ENCODE results near the gene MORN4.

DNA sequence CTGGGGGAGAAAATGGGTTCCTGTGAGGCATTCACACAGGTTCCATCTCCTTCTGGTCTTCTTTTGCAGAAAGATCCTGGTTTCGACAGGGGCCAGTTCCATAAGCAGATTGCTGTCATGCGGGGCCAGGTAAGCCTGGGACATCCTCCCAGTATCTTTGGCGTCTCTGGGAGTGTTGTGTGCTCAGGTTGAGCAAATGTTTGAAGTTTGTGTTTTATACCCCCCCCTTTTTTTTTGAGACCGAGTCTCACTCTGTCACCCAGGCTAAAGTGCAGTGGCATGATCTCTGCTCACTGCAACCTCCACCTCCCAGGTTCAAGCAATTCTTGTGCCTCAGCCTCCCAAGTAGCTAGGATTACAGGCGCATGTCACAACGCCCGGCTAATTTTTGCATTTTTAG lies 33.7 kb upstream of the MORN4 start:
- TF ChIP-seq, protein P1, sequence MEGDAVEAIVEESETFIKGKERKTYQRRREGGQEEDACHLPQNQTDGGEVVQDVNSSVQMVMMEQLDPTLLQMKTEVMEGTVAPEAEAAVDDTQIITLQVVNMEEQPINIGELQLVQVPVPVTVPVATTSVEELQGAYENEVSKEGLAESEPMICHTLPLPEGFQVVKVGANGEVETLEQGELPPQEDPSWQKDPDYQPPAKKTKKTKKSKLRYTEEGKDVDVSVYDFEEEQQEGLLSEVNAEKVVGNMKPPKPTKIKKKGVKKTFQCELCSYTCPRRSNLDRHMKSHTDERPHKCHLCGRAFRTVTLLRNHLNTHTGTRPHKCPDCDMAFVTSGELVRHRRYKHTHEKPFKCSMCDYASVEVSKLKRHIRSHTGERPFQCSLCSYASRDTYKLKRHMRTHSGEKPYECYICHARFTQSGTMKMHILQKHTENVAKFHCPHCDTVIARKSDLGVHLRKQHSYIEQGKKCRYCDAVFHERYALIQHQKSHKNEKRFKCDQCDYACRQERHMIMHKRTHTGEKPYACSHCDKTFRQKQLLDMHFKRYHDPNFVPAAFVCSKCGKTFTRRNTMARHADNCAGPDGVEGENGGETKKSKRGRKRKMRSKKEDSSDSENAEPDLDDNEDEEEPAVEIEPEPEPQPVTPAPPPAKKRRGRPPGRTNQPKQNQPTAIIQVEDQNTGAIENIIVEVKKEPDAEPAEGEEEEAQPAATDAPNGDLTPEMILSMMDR (IDR thresholded peaks at IDR 0.05) = no peak
- no peak for TF ChIP-seq POLR2A (IDR thresholded peaks at IDR 0.05)

Measured in heart left ventricle (tissue), 13 donors.